ENCODE data around the gene CEBPE.

The CEBPE gene

DNA sequence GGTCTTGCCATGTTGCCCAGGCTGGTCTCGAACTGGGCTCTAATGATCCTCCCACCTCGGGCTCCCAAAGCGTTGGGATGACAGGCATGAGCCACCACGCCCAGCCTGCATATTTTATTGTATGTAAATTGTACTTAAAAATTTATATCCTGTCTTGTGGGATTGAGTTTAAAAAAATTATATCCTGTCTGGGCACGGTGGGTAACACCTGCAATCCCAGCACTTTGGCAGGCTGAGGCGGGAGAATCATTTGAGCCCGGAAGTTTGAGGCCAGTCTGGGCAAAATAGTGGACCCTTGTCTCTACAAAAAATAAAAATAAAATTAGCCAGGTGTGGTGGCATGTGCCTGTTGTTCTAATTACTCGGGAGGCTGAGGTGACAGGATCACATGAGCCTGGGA lies 13.9 kb upstream of the CEBPE start:
- H3K4me3 ChIP-seq: no peak overlapping the region
- H3K4me1 ChIP-seq: peaks cover 42% of the 10 kb centered on the region
- no peaks in the 10 kb centered on the region for H4K20me1 ChIP-seq
- no peak overlapping the region for H3K4me2 ChIP-seq
- no peak for TF ChIP-seq Cebpa-rat (IDR thresholded peaks at IDR 0.05)
- H3K9ac ChIP-seq: no peak overlapping the region
- H3K36me3 ChIP-seq: no peaks in the 10 kb centered on the region
- H3K9me3 ChIP-seq: no peaks in the 10 kb centered on the region
- H3K27me3 ChIP-seq: no peaks in the 10 kb centered on the region
- H3K27ac ChIP-seq: no peak overlapping the region

DNA sequence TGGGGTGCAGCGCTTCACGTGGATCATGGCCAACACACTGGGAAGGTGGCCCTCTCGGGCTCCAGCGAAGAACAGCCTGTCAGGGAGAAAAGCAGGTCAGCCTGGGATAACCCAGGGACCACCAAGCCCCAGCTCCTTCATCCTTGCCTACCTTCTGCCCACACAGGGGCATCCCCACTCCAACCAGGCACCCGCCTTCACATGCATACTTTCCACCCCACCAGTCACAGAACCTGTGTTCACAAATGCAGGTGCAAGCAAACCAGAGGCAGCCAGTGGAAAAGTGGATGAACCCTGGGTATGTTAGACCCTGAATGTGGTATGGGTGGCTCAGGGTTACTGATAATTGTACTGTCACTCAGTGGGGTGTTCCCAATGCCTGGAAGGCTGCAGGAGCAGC lies 12.4 kb upstream of the CEBPE start:
- TF ChIP-seq Cebpa-rat (IDR thresholded peaks at IDR 0.05): no peak
- H3K4me3 ChIP-seq: no peak overlapping the region
- H3K9me3 ChIP-seq: no peaks in the 10 kb centered on the region
- H3K9ac ChIP-seq: peak overlapping the region; percentile 25; the same call in 1 of the 2 replicates
- peak overlapping the region; percentile 50; the same call in 1 of the 2 replicates for H3K27ac ChIP-seq
- H3K27me3 ChIP-seq: no peaks in the 10 kb centered on the region
- peaks cover 44% of the 10 kb centered on the region for H3K4me1 ChIP-seq
- no peaks in the 10 kb centered on the region for H3K36me3 ChIP-seq
- H4K20me1 ChIP-seq: no peaks in the 10 kb centered on the region
- H3K4me2 ChIP-seq: peak overlapping the region; percentile 68

DNA sequence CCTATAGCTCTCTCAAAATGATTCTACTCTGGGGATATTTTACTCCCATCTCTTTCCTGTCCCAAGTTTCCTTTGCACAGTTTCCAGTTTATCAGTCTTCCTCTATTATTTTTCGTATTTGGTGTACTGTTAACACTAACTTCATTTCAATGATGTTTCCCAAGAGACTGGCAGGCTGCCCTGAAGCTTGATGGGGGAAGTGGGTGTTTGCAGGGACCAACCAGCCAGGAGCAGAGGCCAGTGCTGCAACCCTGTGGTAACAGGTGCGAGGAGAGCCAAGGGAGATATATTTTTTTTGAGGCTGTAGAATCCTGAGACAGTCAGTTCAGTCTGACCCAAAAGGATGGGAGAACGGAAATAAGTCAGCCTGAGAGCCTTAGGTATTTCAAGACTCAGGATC lies 11.8 kb upstream of the CEBPE start:
- H3K9me3 ChIP-seq: no peaks in the 10 kb centered on the region
- H4K20me1 ChIP-seq: no peaks in the 10 kb centered on the region
- H3K36me3 ChIP-seq: no peaks in the 10 kb centered on the region
- peak overlapping the region; percentile 50; the same call in 1 of the 2 replicates for H3K27ac ChIP-seq
- H3K27me3 ChIP-seq: no peaks in the 10 kb centered on the region
- H3K4me3 ChIP-seq: no peak overlapping the region
- H3K9ac ChIP-seq: 0 out of 2 replicates have a peak overlapping the region, but pooled peaks have one; percentile 25
- H3K4me1 ChIP-seq: peaks cover 44% of the 10 kb centered on the region
- peak overlapping the region; percentile 68 for H3K4me2 ChIP-seq
- no peak for TF ChIP-seq Cebpa-rat (IDR thresholded peaks at IDR 0.05)

DNA sequence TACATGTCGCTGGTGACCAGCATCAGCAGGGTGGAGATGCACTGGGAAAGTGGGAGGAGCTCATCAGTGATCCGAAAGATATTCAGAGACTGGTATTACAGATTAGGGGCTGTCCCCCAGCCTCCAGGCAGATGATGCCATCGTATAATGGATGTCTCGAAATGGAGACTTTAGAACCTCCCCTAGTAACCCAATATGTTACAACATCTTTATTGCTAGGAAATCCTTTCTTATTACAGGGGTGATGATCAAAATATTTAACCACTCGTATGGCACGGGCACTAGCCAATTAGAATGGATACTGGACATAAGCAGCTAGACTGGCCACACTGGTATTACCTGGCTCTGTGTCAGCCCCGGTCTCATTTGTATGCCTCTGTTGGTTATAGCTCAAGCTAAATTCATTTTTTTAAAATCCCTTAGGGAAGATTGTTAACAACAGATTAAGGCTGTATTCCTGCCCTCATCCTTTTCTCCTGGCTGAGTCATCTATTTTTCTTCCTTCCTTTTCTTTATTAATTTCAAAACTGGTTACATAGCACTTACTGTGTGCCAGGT lies 10.8 kb upstream of the CEBPE start:
- no peaks in the 10 kb centered on the region for H3K36me3 ChIP-seq
- peaks cover 44% of the 10 kb centered on the region for H3K4me1 ChIP-seq
- no peak for TF ChIP-seq Cebpa-rat (IDR thresholded peaks at IDR 0.05)
- H4K20me1 ChIP-seq: no peaks in the 10 kb centered on the region
- no peak overlapping the region for H3K4me3 ChIP-seq
- H3K4me2 ChIP-seq: peak overlapping the region; percentile 68
- no peak overlapping the region for H3K27ac ChIP-seq
- H3K9me3 ChIP-seq: no peaks in the 10 kb centered on the region
- H3K27me3 ChIP-seq: no peaks in the 10 kb centered on the region
- H3K9ac ChIP-seq: no peak overlapping the region

DNA sequence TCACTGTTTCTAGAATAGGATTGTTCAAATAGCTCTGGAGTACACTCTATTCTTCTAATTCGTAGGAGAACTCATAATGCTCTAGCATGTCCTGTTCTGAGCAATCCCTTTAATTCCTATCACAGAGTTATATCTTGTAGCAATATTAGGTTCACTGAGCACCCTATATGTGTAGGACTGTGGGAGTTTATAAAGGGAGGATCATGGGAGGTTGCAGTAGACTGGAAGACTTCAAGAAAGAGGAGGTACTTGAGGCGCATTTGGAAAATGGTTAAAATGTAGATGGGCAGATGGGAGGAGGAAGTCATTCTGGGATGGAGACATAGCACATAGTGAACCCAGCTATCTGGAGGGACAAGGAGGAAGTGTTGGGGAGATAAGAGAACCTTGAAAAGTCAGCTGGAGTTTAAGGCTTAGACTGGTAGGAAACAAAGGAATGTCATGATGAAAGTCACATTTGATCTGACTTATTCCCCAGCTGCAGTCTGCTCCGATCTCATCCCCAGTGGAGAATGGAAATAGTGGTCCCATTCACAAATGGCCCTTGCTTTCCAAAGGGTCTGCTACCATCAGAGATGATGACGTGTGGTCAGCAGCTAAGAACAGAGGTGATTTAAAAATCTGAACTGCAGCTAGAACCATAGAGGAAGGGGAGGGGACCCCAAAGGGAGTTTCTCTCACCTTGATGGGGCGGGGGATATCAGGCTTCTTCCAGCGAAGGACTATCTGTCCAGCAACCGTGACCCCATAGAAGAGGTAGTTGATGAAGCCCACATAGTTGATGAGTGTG lies 10.1 kb upstream of the CEBPE start:
- Histone ChIP-seq H3K27ac (no peak overlapping the region), H3K4me2 (no peak overlapping the region), H3K9me3 (no peaks in the 10 kb centered on the region), H4K20me1 (no peaks in the 10 kb centered on the region), H3K9ac (no peak overlapping the region), H3K27me3 (no peaks in the 10 kb centered on the region), H3K36me3 (no peaks in the 10 kb centered on the region), H3K4me1 (peaks cover 44% of the 10 kb centered on the region), H3K4me3 (no peak overlapping the region)
- no peak for TF ChIP-seq Cebpa-rat (IDR thresholded peaks at IDR 0.05)

DNA sequence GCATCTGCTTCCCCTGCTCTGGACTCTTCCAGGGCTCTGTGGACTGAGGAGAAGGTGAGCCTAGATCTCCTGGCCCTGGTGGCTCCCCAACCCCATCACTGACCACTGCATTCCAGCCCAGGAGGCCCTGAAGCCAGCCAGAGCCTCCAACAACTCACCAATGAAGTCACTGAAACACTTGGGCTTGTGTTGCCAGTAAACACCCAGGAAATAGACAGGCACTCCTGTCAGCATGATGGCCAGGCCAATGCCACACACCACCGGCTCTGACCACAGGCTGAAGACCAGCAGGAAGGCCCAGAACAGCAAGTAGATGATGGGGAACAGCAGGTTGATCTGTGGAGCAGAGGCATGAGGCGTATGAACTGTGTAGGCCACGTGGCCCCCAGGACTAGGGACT lies 8.8 kb upstream of the CEBPE start:
- no peaks in the 10 kb centered on the region for H3K36me3 ChIP-seq
- no peak overlapping the region for H3K9ac ChIP-seq
- no peaks in the 10 kb centered on the region for H4K20me1 ChIP-seq
- peaks cover 40% of the 10 kb centered on the region for H3K4me1 ChIP-seq
- H3K4me3 ChIP-seq: no peak overlapping the region
- H3K4me2 ChIP-seq: peak overlapping the region; percentile 41
- H3K9me3 ChIP-seq: no peaks in the 10 kb centered on the region
- H3K27ac ChIP-seq: no peak overlapping the region
- no peak for TF ChIP-seq Cebpa-rat (IDR thresholded peaks at IDR 0.05)
- H3K27me3 ChIP-seq: no peaks in the 10 kb centered on the region

DNA sequence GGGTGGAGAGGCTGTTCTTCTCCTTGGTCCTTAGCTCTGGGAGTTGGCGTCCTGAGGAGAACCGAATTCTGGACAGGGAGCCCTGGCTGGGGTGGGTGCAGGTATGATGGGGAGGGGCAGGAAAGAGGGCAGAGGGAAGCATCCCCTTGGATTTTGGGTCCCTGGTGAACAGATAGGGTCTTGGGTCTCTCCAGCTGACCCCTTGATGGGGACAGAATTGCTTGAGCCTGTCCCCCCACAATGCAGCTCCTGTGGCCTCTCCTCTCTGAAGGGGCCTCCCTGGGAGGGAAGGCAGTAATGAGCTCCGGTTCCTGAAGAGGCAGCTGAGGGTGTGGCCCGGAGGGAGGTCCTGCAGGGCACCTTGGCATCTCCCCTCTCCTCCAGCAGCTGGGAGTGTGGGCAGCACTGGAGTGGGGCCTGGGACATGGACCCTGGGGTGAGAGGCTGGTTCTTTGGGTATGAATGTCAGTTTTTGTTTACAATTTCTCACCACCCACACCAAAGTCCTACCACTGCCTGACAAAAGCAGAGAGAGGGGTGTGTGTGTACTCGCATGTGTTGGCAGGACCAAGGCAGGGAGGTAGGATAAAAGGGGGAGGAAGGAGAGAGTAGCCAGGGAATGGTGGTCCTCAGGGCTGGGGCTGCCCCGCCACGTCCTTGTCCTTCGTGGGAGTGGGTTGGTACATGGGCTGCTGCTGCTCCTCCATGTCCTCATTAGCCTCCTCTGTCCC lies 7.7 kb upstream of the CEBPE start:
- no peak for TF ChIP-seq Cebpa-rat (IDR thresholded peaks at IDR 0.05)
- no peak overlapping the region for H3K4me3 ChIP-seq
- no peaks in the 10 kb centered on the region for H3K9me3 ChIP-seq
- no peak overlapping the region for H3K27ac ChIP-seq
- no peak overlapping the region for H3K4me2 ChIP-seq
- H4K20me1 ChIP-seq: no peaks in the 10 kb centered on the region
- no peaks in the 10 kb centered on the region for H3K36me3 ChIP-seq
- H3K4me1 ChIP-seq: peaks cover 39% of the 10 kb centered on the region
- H3K9ac ChIP-seq: no peak overlapping the region
- H3K27me3 ChIP-seq: no peaks in the 10 kb centered on the region

DNA sequence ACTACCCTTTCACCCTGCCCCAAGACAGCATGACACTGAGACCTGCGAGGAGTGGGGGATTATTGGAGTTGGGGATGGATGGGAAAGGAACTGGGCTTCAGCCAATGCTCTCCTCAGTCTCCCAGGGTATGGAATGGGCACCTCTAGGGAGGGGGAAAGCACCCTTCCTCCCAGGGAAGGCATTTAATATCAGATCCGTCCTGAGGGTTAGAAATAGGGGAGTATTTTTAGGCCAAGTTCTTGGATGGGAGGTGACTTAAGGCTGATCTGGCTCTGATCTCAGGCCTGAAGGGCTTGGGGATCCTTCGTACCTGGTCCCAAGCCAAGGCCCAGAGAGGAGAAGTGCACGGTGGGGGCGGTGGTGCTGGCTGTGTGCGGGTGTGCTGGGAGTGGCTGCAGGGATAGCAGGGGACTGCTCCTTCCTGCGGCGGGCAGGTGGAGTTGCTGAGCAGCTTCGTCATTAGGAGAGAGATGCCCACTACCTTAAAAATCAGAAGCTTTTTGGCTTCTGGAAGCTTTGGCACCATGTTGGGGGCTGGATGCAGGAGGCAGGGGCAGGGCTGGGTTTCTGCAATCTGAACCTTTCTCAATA lies 7.0 kb upstream of the CEBPE start:
- H3K4me1 ChIP-seq: peaks cover 39% of the 10 kb centered on the region
- no peak overlapping the region for H3K4me3 ChIP-seq
- no peak overlapping the region for H3K27ac ChIP-seq
- no peak overlapping the region for H3K4me2 ChIP-seq
- no peaks in the 10 kb centered on the region for H3K9me3 ChIP-seq
- no peaks in the 10 kb centered on the region for H3K36me3 ChIP-seq
- TF ChIP-seq Cebpa-rat (IDR thresholded peaks at IDR 0.05): no peak
- no peaks in the 10 kb centered on the region for H4K20me1 ChIP-seq
- H3K27me3 ChIP-seq: no peaks in the 10 kb centered on the region
- H3K9ac ChIP-seq: no peak overlapping the region

DNA sequence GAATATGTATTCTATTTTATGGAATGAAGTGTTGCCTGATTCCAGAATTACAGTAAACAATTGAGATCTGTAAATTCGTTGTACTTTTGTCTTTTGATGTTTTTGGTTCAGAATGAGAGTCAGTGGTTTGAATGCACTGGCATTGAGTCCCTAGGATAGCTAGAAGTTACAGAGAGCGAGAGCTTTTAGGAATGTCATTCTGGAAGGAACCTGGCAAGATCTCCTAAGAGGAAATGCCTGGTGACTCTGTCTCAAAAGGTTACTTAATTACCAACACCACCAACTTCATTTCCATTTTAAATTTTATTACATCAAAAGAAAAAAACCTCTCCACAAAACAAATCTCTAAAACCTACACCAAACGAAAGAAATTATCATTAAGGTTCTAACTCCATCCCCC lies 6.0 kb upstream of the CEBPE start:
- H3K4me3 ChIP-seq: no peak overlapping the region
- H3K4me2 ChIP-seq: no peak overlapping the region
- no peak overlapping the region for H3K27ac ChIP-seq
- H4K20me1 ChIP-seq: no peaks in the 10 kb centered on the region
- no peak for TF ChIP-seq Cebpa-rat (IDR thresholded peaks at IDR 0.05)
- H3K36me3 ChIP-seq: no peaks in the 10 kb centered on the region
- no peak overlapping the region for H3K9ac ChIP-seq
- H3K9me3 ChIP-seq: no peaks in the 10 kb centered on the region
- H3K27me3 ChIP-seq: no peaks in the 10 kb centered on the region
- peaks cover 39% of the 10 kb centered on the region for H3K4me1 ChIP-seq
